GM23248 (cell line): ENCODE data around the gene CKAP4. TPM values are rescaled to one million over a fixed set of nuclear protein-coding genes. Genes with fewer than 3 reads are reported as not detected.

Experiments
- DNase-seq: peaks from one replicate; pipeline ENCODE4 v3.0.0-alpha.2; 2015
- H2AFZ ChIP-seq: fragments of 200-600 bp; sonication (generic); 2 replicates; pipeline ENCODE4 v1.6.1; 2016; ENCODE audit warnings: antibody characterized with exemption
- H3F3A ChIP-seq: fragments of 200-600 bp; sonication (generic); 2 replicates; pipeline ENCODE4 v1.6.1; 2016; ENCODE audit warnings: mild to moderate bottlenecking, antibody characterized with exemption, mixed run types; ENCODE audit not compliant: insufficient read depth
- H3K27ac ChIP-seq: fragments of 200-600 bp; sonication (generic); 2 replicates; pipeline ENCODE4 v1.5.1; 2016; ENCODE audit warnings: mild to moderate bottlenecking
- H3K27me3 ChIP-seq: fragments of 200-600 bp; sonication (generic); replicated peaks from 2 replicates; pipeline ENCODE4 v1.6.1; 2016; ENCODE audit warnings: mild to moderate bottlenecking; ENCODE audit not compliant: insufficient read depth
- H3K36me3 ChIP-seq: fragments of 200-600 bp; sonication (generic); 2 replicates; pipeline ENCODE4 v1.6.1; 2016; ENCODE audit warnings: low read depth, mild to moderate bottlenecking
- H3K4me1 ChIP-seq: fragments of 200-600 bp; sonication (generic); 2 replicates; pipeline ENCODE4 v1.6.1; 2016; ENCODE audit warnings: mild to moderate bottlenecking; ENCODE audit not compliant: insufficient read depth
- H3K4me2 ChIP-seq: fragments of 200-600 bp; sonication (generic); one replicate; pipeline ENCODE4 v1.6.1; 2016; ENCODE audit warnings: mild to moderate bottlenecking; ENCODE audit not compliant: unreplicated experiment
- H3K4me3 ChIP-seq: fragments of 200-600 bp; sonication (generic); 2 replicates; pipeline ENCODE4 v1.5.1; 2016; ENCODE audit warnings: mild to moderate bottlenecking
- H3K79me2 ChIP-seq: fragments of 200-600 bp; sonication (generic); 2 replicates; pipeline ENCODE4 v1.6.1; 2016; ENCODE audit warnings: mild to moderate bottlenecking; ENCODE audit not compliant: insufficient read depth
- H3K9ac ChIP-seq: fragments of 200-600 bp; sonication (generic); 2 replicates; pipeline ENCODE4 v1.6.1; 2016; ENCODE audit warnings: mild to moderate bottlenecking
- H3K9me2 ChIP-seq: fragments of 200-600 bp; sonication (generic); 2 replicates; pipeline ENCODE4 v1.6.1; 2016; ENCODE audit warnings: mixed run types, mild to moderate bottlenecking, moderate library complexity; ENCODE audit not compliant: insufficient read depth
- H3K9me3 ChIP-seq: fragments of 200-600 bp; sonication (generic); one replicate; pipeline ENCODE4 v1.6.1; 2017; ENCODE audit warnings: low read depth
- H4K20me1 ChIP-seq: fragments of 200-600 bp; sonication (generic); 2 replicates; pipeline ENCODE4 v1.6.0; 2016; ENCODE audit not compliant: insufficient read depth
- EZH2 ChIP-seq: fragments of 200-600 bp; sonication (generic); IDR thresholded peaks from 2 replicates; pipeline ENCODE4 v1.6.1; 2018; ENCODE audit warnings: antibody characterized with exemption, mild to moderate bottlenecking; ENCODE audit not compliant: insufficient read depth, poor library complexity, severe bottlenecking
- EZH2phosphoT487 ChIP-seq: fragments of 200-600 bp; sonication (generic); IDR thresholded peaks from 2 replicates; pipeline ENCODE4 v1.6.1; 2018; ENCODE audit warnings: antibody characterized with exemption, moderate library complexity, mild to moderate bottlenecking, low read depth; ENCODE audit not compliant: insufficient read depth
- WGBS, 2 experiments: methylation state at CpG; one replicate each; pipeline ENCODE4 v1.1.6; 2015 to 2017; ENCODE audit warnings: low lambda C conversion rate in 2 of 2, low coverage in 1 of 2; ENCODE audit errors: missing lambda C conversion rate in 2 of 2; 5-methylcytosine and 5-hydroxymethylcytosine counted together
- in situ Hi-C: fragments of 300-500 bp; cut with MboI; formaldehyde crosslinking; loops from 2 replicates; pipeline ENCODE4 v1.15.0; 2020
- polyA plus RNA-seq: library from polyadenylated mRNA; unstranded; fragments of >200 nt; fragmentation: Nextera tagmentation; extraction: Ambion mirVana; gene quantifications from 2 replicates; pipeline ENCODE4 v1.2.1, GENCODE V29; 2016
- total RNA-seq: library from RNA; depleted of rRNA; stranded (reverse); fragments of >200 nt; shearing (Covaris generic); gene quantifications from 2 replicates; pipeline ENCODE4 v1.2.3, GENCODE V29; 2014

CKAP4 gene
- total and polyA plus RNA-seq, 2 experiments from 2014 or later = 219 to 318 TPM

GRCh38 chr12:106284358-106285105 lies 36.7 kb upstream of the CKAP4 start:
- in situ Hi-C loops = no loop called here
- Histone ChIP-seq H3K9ac (no peak overlapping the region), H3K27ac (no peak overlapping the region), H2AFZ (no peak overlapping the region), H4K20me1 (no peaks in the 10 kb centered on the region), H3K9me3 (no peaks in the 10 kb centered on the region), H3K4me1 (peaks cover 16% of the 10 kb centered on the region), H3K36me3 (no peaks in the 10 kb centered on the region), H3K4me2 (no peak overlapping the region), H3K4me3 (no peak overlapping the region), H3K27me3 (no peaks in the 10 kb centered on the region), H3F3A (peaks cover 9% of the 10 kb centered on the region; the same call in 1 of the 2 replicates), H3K79me2 (no peaks in the 10 kb centered on the region), H3K9me2 (no peaks in the 10 kb centered on the region)
- DNase-seq = peak; percentile 47
- TF ChIP-seq EZH2phosphoT487 = no peak
- no peak for TF ChIP-seq EZH2
- 25 to 26% methylated on average over 10 of the region's 10 CpGs for WGBS, 2 experiments

DNA sequence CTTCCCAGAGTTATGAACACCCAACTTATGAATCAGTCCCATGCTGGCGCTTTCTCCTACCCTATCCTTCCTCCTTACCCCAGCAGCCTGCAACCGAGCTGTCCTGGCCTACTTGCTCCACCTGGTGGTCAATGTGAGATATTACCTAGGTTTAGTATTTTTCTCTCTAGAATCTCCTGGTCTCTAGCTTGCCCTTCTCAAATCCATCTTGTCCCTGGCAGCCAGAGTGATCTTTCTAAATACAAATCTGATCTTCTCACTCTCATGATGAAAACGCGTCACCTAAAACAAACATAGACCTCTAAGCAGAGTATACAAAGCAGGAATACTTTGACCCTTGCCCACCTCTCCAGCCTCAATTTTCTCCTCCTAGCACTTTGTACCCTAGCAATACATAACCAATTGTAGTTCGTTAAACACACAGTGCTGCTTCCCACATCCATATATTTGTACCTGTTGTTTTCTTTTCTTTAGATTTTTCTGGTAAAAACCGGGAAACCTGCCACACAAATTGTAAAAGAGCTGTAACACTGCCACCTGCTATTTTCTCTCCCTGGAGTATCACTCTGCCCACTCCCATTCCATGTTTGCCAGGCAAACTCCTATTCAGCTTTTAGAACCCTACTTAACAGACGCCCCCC lies 34.8 kb upstream of the CKAP4 start:
- Histone ChIP-seq H3K9ac (no peak overlapping the region), H2AFZ (no peak overlapping the region), H3F3A (no peaks in the 10 kb centered on the region), H3K4me2 (no peak overlapping the region), H3K4me3 (no peak overlapping the region), H3K9me3 (no peaks in the 10 kb centered on the region), H3K9me2 (no peaks in the 10 kb centered on the region), H3K36me3 (no peaks in the 10 kb centered on the region), H4K20me1 (no peaks in the 10 kb centered on the region), H3K27ac (no peak overlapping the region), H3K4me1 (no peaks in the 10 kb centered on the region; the same call in 1 of the 2 replicates), H3K79me2 (no peaks in the 10 kb centered on the region), H3K27me3 (no peaks in the 10 kb centered on the region)
- 10 to 11% methylated on average over 7 of the region's 7 CpGs for WGBS, 2 experiments
- TF ChIP-seq EZH2 (no peak), EZH2phosphoT487 (no peak)
- in situ Hi-C loops = no loop called here
- peak; percentile 77 for DNase-seq

DNA sequence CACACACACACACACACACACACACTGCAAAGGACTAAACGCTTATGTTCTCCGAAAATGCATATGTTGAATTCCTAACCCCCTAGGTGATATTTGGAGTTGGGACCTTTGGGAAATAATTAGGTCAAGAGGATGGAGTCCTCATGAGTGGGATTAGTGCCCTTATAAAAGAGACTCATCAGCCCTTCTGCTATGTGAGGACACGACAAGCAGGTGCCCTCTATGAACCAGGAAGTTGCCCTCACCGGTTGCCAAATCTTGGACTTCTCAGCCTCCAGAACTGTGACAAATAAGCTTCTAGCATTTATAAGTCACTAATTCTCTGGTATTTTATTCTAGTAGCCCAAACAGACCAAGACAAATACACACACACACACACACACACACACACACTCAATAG lies 34.0 kb upstream of the CKAP4 start:
- no peak overlapping the region for H3K4me3 ChIP-seq
- no peaks in the 10 kb centered on the region for H3K4me1 ChIP-seq
- no peaks in the 10 kb centered on the region for H3F3A ChIP-seq
- H3K9me2 ChIP-seq = no peaks in the 10 kb centered on the region
- no peaks in the 10 kb centered on the region for H4K20me1 ChIP-seq
- H3K27me3 ChIP-seq = no peaks in the 10 kb centered on the region
- no peak overlapping the region for H3K9ac ChIP-seq
- H3K27ac ChIP-seq = no peak overlapping the region
- no peak for DNase-seq
- in situ Hi-C loops = no loop called here
- TF ChIP-seq EZH2phosphoT487 (no peak), EZH2 (no peak)
- H3K36me3 ChIP-seq = no peaks in the 10 kb centered on the region
- no peak overlapping the region for H2AFZ ChIP-seq
- no peaks in the 10 kb centered on the region for H3K79me2 ChIP-seq
- WGBS, 2 experiments = 90 to 92% methylated on average over 4 of the region's 4 CpGs
- no peak overlapping the region for H3K4me2 ChIP-seq
- H3K9me3 ChIP-seq = no peaks in the 10 kb centered on the region

DNA sequence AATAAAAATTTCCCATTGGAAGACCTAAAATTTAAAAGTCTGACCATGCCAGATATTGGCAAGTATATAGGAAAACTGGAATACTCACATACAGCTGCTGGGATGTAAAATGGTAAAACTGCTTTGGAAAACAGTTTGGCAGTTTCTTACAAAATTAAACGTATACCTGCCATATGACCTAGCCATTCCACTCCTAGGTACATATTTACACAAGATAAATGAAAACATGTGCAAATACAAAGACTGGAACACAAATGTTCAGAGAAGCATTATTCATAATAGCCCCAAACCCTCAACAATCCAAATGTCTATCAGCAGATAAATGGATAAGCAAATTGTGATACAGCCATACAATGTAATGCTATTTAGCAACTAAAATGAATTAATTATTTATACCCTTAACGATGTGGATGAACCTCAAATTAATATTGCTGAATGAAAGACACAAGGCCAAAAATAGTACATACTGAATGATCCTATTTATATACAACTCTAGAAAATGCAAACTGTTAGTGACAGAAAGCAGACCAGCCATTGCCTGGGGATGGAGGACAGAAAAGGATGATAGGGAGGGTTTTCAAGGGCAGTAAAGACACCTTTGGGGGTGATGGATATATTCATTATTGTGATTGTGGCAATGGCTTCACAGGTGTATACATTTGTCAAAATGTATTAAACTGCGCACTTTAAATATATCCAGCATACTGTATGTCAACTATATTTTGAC lies 33.4 kb upstream of the CKAP4 start:
- Histone ChIP-seq H3K27me3 (no peaks in the 10 kb centered on the region), H3K9me3 (no peaks in the 10 kb centered on the region), H3K9ac (no peak overlapping the region), H3K4me2 (no peak overlapping the region), H3F3A (no peaks in the 10 kb centered on the region), H3K27ac (no peak overlapping the region), H3K79me2 (no peaks in the 10 kb centered on the region), H3K4me1 (no peaks in the 10 kb centered on the region), H3K9me2 (no peaks in the 10 kb centered on the region), H4K20me1 (no peaks in the 10 kb centered on the region), H3K4me3 (no peak overlapping the region), H3K36me3 (no peaks in the 10 kb centered on the region), H2AFZ (no peak overlapping the region)
- TF ChIP-seq EZH2 = no peak
- no peak for TF ChIP-seq EZH2phosphoT487
- WGBS, 2 experiments = 53 to 55% methylated on average over 3 of the region's 3 CpGs
- in situ Hi-C loops = no loop called here
- no peak for DNase-seq
